Measurements from ENCODE around the gene PLAU. TPM values are rescaled to one million over a fixed set of nuclear protein-coding genes. Genes with fewer than 3 reads are reported as not detected.
A peak's percentile ranks its signal among the peaks of the same experiment; 100 is the strongest.
"Not testable (repeated sequence)": the region's sequence is repeated elsewhere in the genome, so short reads cannot be mapped to it uniquely, and the experiment has no call there.

PLAU gene
- total RNA-seq, 2 experiments from 2014 or later: 0.16 TPM; not detected in 1

GRCh38 chr10:73909540-73910115 lies 1.3 kb upstream of the PLAU start:
- H3K36me3 Mint-ChIP-seq (ENCODE audit: low read depth): peaks cover 1% of the 10 kb centered on the region
- peak overlapping the region; percentile 44 for H3K4me3 Mint-ChIP-seq
- no peaks in the 10 kb centered on the region for H3K9me3 Mint-ChIP-seq (ENCODE audit: low read depth)
- intact Hi-C loops (cut with DNase I, micrococcal nuclease): loop anchor here (1.0 to 2.0 kb wide), 2 partner anchors 23 kb away; no protein-coding TSS in a partner anchor
- no peak overlapping the region for H3K27ac Mint-ChIP-seq
- H3K4me1 Mint-ChIP-seq: peaks cover 36% of the 10 kb centered on the region
- no peak for ATAC-seq
- no peak for DNase-seq
- peaks cover 47% of the 10 kb centered on the region for H3K27me3 Mint-ChIP-seq
- POLR2A ChIA-PET: no interaction called here
- CTCF ChIA-PET: interaction anchor here (1.3 to 1.8 kb wide), 3 partner anchors 30 to 47 kb away, joined by 7 to 8 read pairs (median 7); no protein-coding TSS in a partner anchor

DNA sequence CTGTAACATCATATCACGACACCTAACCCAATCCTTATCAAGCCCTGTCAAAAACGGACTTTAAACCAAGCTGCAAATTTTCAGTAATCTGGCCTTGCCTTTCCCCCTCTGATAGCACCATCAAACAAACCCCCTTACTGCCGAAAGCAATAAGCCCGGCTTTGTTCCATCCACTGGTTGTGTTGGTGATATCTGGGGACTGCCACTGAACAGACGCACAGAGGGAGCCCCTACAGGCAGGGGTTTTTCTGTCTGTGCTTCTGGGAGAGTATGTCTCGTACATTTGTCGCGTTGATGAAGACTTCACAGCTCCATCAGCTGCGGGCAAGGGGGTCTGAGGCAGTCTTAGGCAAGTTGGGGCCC lies 550 bp upstream of the PLAU start:
- H3K36me3 Mint-ChIP-seq (ENCODE audit: low read depth): peaks cover 1% of the 10 kb centered on the region
- DNase-seq (peak; percentile 25), ATAC-seq (no peak)
- H3K9me3 Mint-ChIP-seq (ENCODE audit: low read depth): no peaks in the 10 kb centered on the region
- H3K27me3 Mint-ChIP-seq: peaks cover 49% of the 10 kb centered on the region
- POLR2A ChIA-PET: no interaction called here
- CTCF ChIA-PET: interaction anchor here (0.8 to 1.8 kb wide), 6 partner anchors 10 to 170 kb away, joined by 3 to 7 read pairs (median 3); no protein-coding TSS in a partner anchor
- H3K4me1 Mint-ChIP-seq: peaks cover 36% of the 10 kb centered on the region
- no peak overlapping the region for H3K27ac Mint-ChIP-seq
- peak overlapping the region; percentile 69 for H3K4me3 Mint-ChIP-seq
- intact Hi-C loops (cut with DNase I, micrococcal nuclease): loop anchor here in 1 of 2 experiments (2.0 kb wide), 1 partner anchor 22 kb away; no protein-coding TSS in a partner anchor

DNA sequence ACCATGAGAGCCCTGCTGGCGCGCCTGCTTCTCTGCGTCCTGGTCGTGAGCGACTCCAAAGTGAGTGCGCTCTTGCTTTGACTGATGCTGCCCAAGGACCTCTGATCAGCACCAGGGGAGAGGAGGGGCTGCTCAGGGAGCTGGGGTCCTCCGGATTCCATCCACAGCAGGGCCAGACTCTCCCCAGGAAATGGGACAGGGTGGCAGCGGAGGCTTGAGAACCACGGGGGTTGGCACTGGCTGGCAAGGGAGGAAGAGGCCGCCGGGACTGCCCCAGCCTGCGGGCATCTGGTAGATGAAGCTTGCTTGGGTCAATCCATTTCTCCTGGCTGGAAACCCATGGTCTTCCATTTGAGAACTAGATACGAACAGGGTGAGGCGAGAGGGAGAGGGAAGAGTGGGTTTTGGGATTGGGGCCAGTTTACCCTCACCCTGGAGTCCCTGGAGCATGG lies 647 bp downstream of the PLAU start:
- DNase-seq: no peak
- POLR2A ChIA-PET: no interaction called here
- H3K27ac Mint-ChIP-seq: no peak overlapping the region
- intact Hi-C loops (cut with DNase I, micrococcal nuclease): loop anchor here in 1 of 2 experiments (2.0 kb wide), 1 partner anchor 21 kb away; no protein-coding TSS in a partner anchor
- peaks cover 1% of the 10 kb centered on the region for H3K36me3 Mint-ChIP-seq (ENCODE audit: low read depth)
- no peaks in the 10 kb centered on the region for H3K9me3 Mint-ChIP-seq (ENCODE audit: low read depth)
- CTCF ChIA-PET: interaction anchor here (1.3 to 1.8 kb wide), 4 partner anchors 13 to 169 kb away, joined by 3 to 7 read pairs (median 4); no protein-coding TSS in a partner anchor
- ATAC-seq: peak; percentile 27
- H3K27me3 Mint-ChIP-seq: peaks cover 53% of the 10 kb centered on the region
- peak overlapping the region; percentile 77 for H3K4me3 Mint-ChIP-seq
- H3K4me1 Mint-ChIP-seq: peaks cover 36% of the 10 kb centered on the region

DNA sequence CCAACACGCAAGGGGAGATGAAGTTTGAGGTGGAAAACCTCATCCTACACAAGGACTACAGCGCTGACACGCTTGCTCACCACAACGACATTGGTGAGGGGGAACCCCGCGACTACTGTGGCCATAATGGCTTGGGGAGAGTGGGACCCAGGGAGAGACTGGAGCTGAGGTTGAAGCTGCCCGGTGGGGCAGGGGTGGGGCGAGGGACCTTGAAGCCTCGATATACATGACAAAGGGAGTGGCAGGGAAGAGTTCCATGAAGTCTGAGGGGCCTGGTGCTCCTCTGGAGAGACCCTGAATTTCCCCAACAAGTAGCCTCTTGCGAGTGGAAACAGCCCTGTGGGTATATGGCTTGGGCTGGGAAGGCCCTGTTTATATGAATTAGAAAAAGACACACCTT lies 3.1 kb downstream of the PLAU start:
- no peak overlapping the region for H3K27ac Mint-ChIP-seq
- no peak for DNase-seq
- intact Hi-C loops (cut with DNase I, micrococcal nuclease): no loop called here
- H3K27me3 Mint-ChIP-seq: peaks cover 41% of the 10 kb centered on the region
- ChIA-PET CTCF (interaction anchor here (0.6 kb wide), 1 partner anchor 26 kb away, joined by 3 read pairs; no protein-coding TSS in a partner anchor), POLR2A (no interaction called here)
- peaks cover 26% of the 10 kb centered on the region for H3K4me1 Mint-ChIP-seq
- no peak overlapping the region for H3K4me3 Mint-ChIP-seq
- no peak for ATAC-seq
- peaks cover 1% of the 10 kb centered on the region for H3K36me3 Mint-ChIP-seq (ENCODE audit: low read depth)
- peaks cover 7% of the 10 kb centered on the region for H3K9me3 Mint-ChIP-seq (ENCODE audit: low read depth)

DNA sequence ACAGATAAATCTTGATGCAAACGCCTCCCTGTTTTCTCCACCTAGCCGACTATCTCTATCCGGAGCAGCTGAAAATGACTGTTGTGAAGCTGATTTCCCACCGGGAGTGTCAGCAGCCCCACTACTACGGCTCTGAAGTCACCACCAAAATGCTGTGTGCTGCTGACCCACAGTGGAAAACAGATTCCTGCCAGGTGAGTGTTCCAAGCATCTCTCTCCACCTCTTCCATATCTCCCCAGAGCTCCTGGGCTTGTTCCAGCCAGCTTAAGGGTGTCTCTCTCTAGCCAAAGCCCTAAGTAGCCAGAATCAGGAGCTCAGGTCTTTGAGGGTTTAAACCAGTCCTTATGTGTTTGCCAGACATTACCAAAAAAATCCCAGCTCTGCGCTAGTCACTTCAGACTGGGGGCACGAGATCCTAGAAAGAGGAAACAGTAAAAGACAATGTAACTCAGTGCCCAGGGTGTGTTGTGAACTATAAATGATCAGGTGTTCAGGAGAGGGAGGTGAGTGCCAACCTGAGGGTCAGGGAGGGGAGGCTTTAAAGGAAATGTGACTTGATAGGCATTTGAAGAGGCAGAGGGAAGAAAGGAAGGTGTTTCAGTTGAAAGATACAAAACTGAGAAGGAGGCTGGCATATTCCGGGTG lies 4.4 kb downstream of the PLAU start:
- ATAC-seq (no peak), DNase-seq (no peak)
- Mint-ChIP-seq H3K4me1 (peaks cover 19% of the 10 kb centered on the region), H3K36me3 (ENCODE audit: low read depth) (peaks cover 1% of the 10 kb centered on the region), H3K4me3 (no peak overlapping the region), H3K27me3 (peaks cover 37% of the 10 kb centered on the region), H3K9me3 (ENCODE audit: low read depth) (peaks cover 7% of the 10 kb centered on the region), H3K27ac (no peak overlapping the region)
- ChIA-PET CTCF (interaction anchor here (1.7 kb wide), 1 partner anchor 26 kb away, joined by 3 read pairs; no protein-coding TSS in a partner anchor), POLR2A (interaction anchor here (0.5 to 0.6 kb wide), 2 partner anchors 20 to 180 kb away, joined by 4 read pairs; no protein-coding TSS in a partner anchor)
- intact Hi-C loops (cut with DNase I, micrococcal nuclease): no loop called here

DNA sequence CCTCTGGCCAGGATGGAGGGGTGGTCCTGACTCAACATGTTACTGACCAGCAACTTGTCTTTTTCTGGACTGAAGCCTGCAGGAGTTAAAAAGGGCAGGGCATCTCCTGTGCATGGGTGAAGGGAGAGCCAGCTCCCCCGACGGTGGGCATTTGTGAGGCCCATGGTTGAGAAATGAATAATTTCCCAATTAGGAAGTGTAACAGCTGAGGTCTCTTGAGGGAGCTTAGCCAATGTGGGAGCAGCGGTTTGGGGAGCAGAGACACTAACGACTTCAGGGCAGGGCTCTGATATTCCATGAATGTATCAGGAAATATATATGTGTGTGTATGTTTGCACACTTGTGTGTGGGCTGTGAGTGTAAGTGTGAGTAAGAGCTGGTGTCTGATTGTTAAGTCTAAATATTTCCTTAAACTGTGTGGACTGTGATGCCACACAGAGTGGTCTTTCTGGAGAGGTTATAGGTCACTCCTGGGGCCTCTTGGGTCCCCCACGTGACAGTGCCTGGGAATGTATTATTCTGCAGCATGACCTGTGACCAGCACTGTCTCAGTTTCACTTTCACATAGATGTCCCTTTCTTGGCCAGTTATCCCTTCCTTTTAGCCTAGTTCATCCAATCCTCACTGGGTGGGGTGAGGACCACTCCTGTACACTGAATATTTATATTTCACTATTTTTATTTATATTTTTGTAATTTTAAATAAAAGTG lies 6.0 kb downstream of the PLAU start:
- POLR2A ChIA-PET: no interaction called here
- Mint-ChIP-seq H3K27ac (no peak overlapping the region), H3K4me3 (no peak overlapping the region), H3K36me3 (ENCODE audit: low read depth) (peaks cover 1% of the 10 kb centered on the region), H3K27me3 (peaks cover 25% of the 10 kb centered on the region), H3K4me1 (peaks cover 16% of the 10 kb centered on the region), H3K9me3 (ENCODE audit: low read depth) (peaks cover 7% of the 10 kb centered on the region)
- CTCF ChIA-PET: interaction anchor here (0.9 to 2.3 kb wide), 4 partner anchors 19 to 29 kb away, joined by 3 to 11 read pairs (median 4); no protein-coding TSS in a partner anchor
- ATAC-seq: no peak
- intact Hi-C loops (cut with DNase I, micrococcal nuclease): no loop called here
- no peak for DNase-seq

DNA sequence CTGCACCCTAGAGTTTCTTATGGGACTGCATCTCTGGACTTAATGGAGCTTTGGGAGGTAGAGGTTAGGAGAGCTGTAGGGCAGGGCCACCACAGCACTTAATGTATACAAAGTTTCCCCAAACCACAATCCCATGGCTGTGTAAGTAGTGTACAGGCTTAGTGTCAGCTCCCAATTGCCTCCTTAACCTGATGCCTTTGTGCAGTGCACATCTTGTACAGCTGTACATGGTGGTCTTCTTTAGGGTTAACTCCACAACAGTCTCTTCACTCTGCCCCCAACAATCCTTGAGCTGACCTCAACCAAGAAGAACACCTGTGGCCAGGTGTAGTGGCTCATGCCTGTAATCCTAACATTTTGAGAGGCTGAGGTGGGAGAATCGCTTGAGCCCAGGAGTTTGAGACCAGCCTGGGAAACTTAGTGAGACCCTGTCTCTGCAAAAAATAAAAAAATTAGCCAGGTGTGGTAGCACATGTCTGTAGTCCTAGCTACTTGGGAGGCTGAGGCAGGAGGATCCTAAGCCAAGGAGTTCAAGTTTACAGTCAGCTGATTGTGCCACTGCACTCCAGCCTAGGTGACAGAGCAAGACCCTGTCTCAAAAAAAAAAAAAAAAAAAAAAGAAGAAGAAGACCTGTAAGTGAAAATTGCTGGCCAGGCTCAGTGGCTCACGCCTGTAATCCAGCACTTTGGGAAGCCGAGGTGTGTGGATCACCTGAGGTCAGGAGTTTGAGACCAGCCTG lies 6.8 kb downstream of the PLAU start:
- Mint-ChIP-seq H3K27ac (no peak overlapping the region), H3K9me3 (ENCODE audit: low read depth) (peaks cover 7% of the 10 kb centered on the region), H3K27me3 (peaks cover 21% of the 10 kb centered on the region), H3K36me3 (ENCODE audit: low read depth) (no peaks in the 10 kb centered on the region), H3K4me1 (peaks cover 23% of the 10 kb centered on the region), H3K4me3 (no peak overlapping the region)
- POLR2A ChIA-PET: no interaction called here
- intact Hi-C loops (cut with DNase I, micrococcal nuclease): no loop called here
- CTCF ChIA-PET: interaction anchor here (0.9 to 2.3 kb wide), 5 partner anchors 11 to 38 kb away, joined by 3 to 11 read pairs (median 4); no protein-coding TSS in a partner anchor
- ATAC-seq: no peak
- DNase-seq: no peak

DNA sequence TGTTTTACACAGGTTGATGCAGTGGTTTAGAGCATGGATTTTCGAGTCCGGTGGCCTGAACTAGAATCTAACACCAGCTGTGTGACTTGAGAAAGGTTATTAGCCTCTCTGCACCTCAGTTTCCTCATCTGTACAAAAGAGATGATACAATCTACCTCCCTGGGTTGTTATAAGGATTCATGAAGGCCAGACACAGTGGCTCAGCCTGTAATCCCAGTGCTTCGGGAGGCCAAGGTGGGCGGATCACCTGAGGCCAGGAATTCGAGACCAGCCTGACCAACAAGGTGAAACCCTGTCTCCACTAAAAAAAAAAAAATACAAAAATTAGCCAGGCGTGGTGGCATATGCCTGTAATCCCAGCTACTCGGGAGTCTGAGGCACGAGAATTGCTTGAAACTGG lies 8.5 kb downstream of the PLAU start:
- H3K4me3 Mint-ChIP-seq; H3K9me3 Mint-ChIP-seq (ENCODE audit: low read depth); ATAC-seq; H3K36me3 Mint-ChIP-seq (ENCODE audit: low read depth); intact Hi-C loops (cut with DNase I, micrococcal nuclease); DNase-seq; H3K27ac Mint-ChIP-seq; POLR2A ChIA-PET: not testable (repeated sequence)
- CTCF ChIA-PET: interaction anchor here (0.9 to 1.4 kb wide), 10 partner anchors 9 to 231 kb away, joined by 3 to 6 read pairs (median 4); partner anchors contain the start of genes AP3M1 and PLAU
- peaks cover 26% of the 10 kb centered on the region for H3K4me1 Mint-ChIP-seq
- peaks cover 22% of the 10 kb centered on the region for H3K27me3 Mint-ChIP-seq

GRCh38 chr10:73920089-73920488 lies 9.2 kb downstream of the PLAU start:
- ATAC-seq (no peak), DNase-seq (no peak)
- ChIA-PET POLR2A (no interaction called here), CTCF (interaction anchor here (0.6 to 1.4 kb wide), 8 partner anchors 10 to 230 kb away, joined by 3 to 6 read pairs (median 3); partner anchors contain the start of genes AP3M1 and PLAU)
- Mint-ChIP-seq H3K27me3 (peaks cover 21% of the 10 kb centered on the region), H3K4me3 (no peak overlapping the region), H3K27ac (no peak overlapping the region), H3K9me3 (ENCODE audit: low read depth) (peaks cover 7% of the 10 kb centered on the region), H3K36me3 (ENCODE audit: low read depth) (no peaks in the 10 kb centered on the region), H3K4me1 (peaks cover 26% of the 10 kb centered on the region)
- intact Hi-C loops (cut with DNase I, micrococcal nuclease): no loop called here

DNA sequence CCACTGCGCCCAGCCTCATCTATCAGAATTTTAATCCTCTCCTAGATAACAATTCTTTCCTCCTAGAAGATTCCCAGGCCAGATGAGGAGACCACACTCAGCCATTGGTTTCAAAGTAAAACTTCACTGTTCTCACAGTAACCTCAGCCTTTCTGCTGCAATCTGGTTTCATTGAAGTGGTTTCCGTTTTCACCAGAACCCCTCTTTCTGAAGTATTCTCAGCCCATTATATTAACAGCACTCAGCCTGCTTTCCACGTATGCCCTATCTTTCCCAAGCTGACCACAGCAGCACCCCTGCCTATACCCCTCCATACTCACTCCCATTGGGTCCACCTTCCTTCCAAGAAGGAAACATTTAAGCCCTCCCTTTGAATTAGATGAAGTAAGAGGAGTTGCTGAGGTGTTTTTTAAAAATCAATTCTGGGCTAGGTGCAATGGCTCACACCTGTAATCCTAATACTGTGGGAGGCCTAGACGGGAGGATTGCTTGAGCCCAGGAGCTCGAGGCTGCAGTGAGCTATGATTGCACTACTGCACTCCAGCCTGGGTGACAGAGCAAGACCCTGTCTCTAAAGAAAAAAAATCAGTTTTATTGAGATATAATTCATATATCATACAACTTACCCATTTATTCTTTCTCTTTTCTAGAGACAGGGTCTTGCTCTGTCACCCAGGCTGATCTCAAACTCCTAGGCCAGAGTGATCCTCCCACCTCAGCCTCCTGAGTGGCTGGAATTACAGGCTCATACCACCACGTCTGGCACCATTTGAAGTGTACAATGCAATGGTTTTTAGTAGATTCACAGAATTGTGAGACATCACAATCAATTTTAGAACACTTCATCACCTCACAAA lies 11.3 kb downstream of the PLAU start:
- ChIA-PET POLR2A (no interaction called here), CTCF (interaction anchor here (1.4 kb wide), 1 partner anchor 15 kb away, joined by 4 read pairs; no protein-coding TSS in a partner anchor)
- Mint-ChIP-seq H3K4me1 (peaks cover 23% of the 10 kb centered on the region), H3K36me3 (ENCODE audit: low read depth) (no peaks in the 10 kb centered on the region), H3K9me3 (ENCODE audit: low read depth) (peaks cover 7% of the 10 kb centered on the region), H3K27me3 (peaks cover 22% of the 10 kb centered on the region), H3K4me3 (no peak overlapping the region), H3K27ac (no peak overlapping the region)
- DNase-seq: no peak
- ATAC-seq: peak; percentile 68
- intact Hi-C loops (cut with DNase I, micrococcal nuclease): no loop called here

All from activated CD4-positive, alpha-beta T cell treated with anti-CD3 and anti-CD28 coated beads for 36 hours (primary cell).